H1 (cell line): ENCODE measurements around the gene MANSC4. TPM values are rescaled to one million over a fixed set of nuclear protein-coding genes. Genes with fewer than 3 reads are reported as not detected.

Experiments
- CTCF ChIA-PET: fragments of 300-600 bp; sonication (Branson Sonifier 250); formaldehyde crosslinking; loops from one replicate; lab custom pipeline; 2021; ENCODE audit not compliant: partially characterized antibody; lab: Charles Lee
- POLR2A ChIA-PET: fragments of 300-600 bp; sonication (Branson Sonifier 250); formaldehyde crosslinking; loops from one replicate; lab custom pipeline; 2021; ENCODE audit warnings: inconsistent platforms; ENCODE audit not compliant: partially characterized antibody; lab: Charles Lee
- DNase-seq, 2 experiments: peaks; one replicate each; pipeline versions ENCODE4 v3.0.0 to v3.0.0-alpha.2; 2010 to 2022; ENCODE audit warnings: low spot score in 2 of 2, low read depth in 1 of 2, mixed read lengths in 1 of 2
- FAIRE-seq: peaks from 2 replicates; lab custom pipeline; 2011; peaks lifted over from hg19 to GRCh38; lab: Jason Lieb, UNC
- H2AFZ ChIP-seq: 2 replicates; pipeline ENCODE4 v1.8.1; 2012; ENCODE audit warnings: low read length, inconsistent platforms
- H2AK5ac ChIP-seq: 2 replicates; pipeline ENCODE4 v1.6.1; 2013; ENCODE audit warnings: low read depth, low read length
- H2BK120ac ChIP-seq: replicated peaks from 2 replicates; pipeline ENCODE3; 2013; ENCODE audit warnings: low read depth, low read length, inconsistent platforms
- H2BK12ac ChIP-seq: 2 replicates; pipeline ENCODE4 v1.6.1; 2013; ENCODE audit warnings: low read depth, low read length
- H2BK15ac ChIP-seq: 2 replicates; pipeline ENCODE4 v1.6.1; 2013; ENCODE audit warnings: low read length
- H2BK20ac ChIP-seq: 2 replicates; pipeline ENCODE4 v1.6.1; 2013; ENCODE audit warnings: low read length
- H2BK5ac ChIP-seq: 2 replicates; pipeline ENCODE4 v1.6.1; 2013; ENCODE audit warnings: low read depth, low read length
- H3K14ac ChIP-seq: 2 replicates; pipeline ENCODE4 v1.6.1; 2013; ENCODE audit warnings: inconsistent platforms; ENCODE audit not compliant: insufficient read length
- H3K18ac ChIP-seq: 2 replicates; pipeline ENCODE4 v1.6.1; 2013; ENCODE audit warnings: low read length; ENCODE audit errors: extremely low read depth
- H3K23ac ChIP-seq: 2 replicates; pipeline ENCODE4 v1.6.1; 2013; ENCODE audit warnings: inconsistent platforms; ENCODE audit not compliant: insufficient read length
- H3K23me2 ChIP-seq: 2 replicates; pipeline ENCODE4 v1.6.1; 2013; ENCODE audit warnings: low read depth, low read length
- H3K27ac ChIP-seq: 2 replicates; pipeline ENCODE4 v1.6.1; 2011; ENCODE audit warnings: low read depth, low read length, inconsistent platforms
- H3K27me3 ChIP-seq, 4 experiments: replicated peaks in 1 of 4; 1 replicate in 1 of 4; 2 replicates in 3 of 4; pipeline versions ENCODE4 v1.6.1 to v1.8.1; 2011 to 2013; ENCODE audit warnings: low read length in 3 of 4, mild to moderate bottlenecking in 3 of 4, inconsistent platforms in 2 of 4, mixed read lengths in 2 of 4, moderate library complexity in 1 of 4; ENCODE audit not compliant: control insufficient read depth in 3 of 4, insufficient read depth in 3 of 4; ENCODE audit errors: extremely low read depth in 1 of 4
- H3K36me3 ChIP-seq, 4 experiments: 2 replicates each; pipeline versions ENCODE4 v1.6.1 to v1.8.1; 2011 to 2013; ENCODE audit warnings: mild to moderate bottlenecking in 4 of 4, low read length in 3 of 4, moderate library complexity in 2 of 4, control low read depth in 1 of 4, inconsistent platforms in 1 of 4; ENCODE audit not compliant: insufficient read depth in 4 of 4, control insufficient read depth in 2 of 4
- H3K4ac ChIP-seq: replicated peaks from 2 replicates; pipeline ENCODE3; 2013; ENCODE audit warnings: low read length, low read depth, mixed read lengths, inconsistent platforms; ENCODE audit not compliant: insufficient read length
- H3K4me1 ChIP-seq, 4 experiments: replicated peaks in 1 of 4; 1 replicate in 1 of 4; 2 replicates in 3 of 4; pipeline versions ENCODE4 v1.6.1 to v1.8.1; 2011 to 2013; ENCODE audit warnings: low read length in 3 of 4, inconsistent platforms in 2 of 4, mixed read lengths in 1 of 4; ENCODE audit not compliant: insufficient read depth in 4 of 4, control insufficient read depth in 3 of 4
- H3K4me2 ChIP-seq, 2 experiments: 2 replicates each; pipeline versions ENCODE4 v1.6.1 to v1.8.1; 2011 to 2013; ENCODE audit warnings: low read depth in 2 of 2, low read length in 2 of 2, control low read depth in 1 of 2, inconsistent platforms in 1 of 2, mild to moderate bottlenecking in 1 of 2; ENCODE audit not compliant: insufficient read depth in 1 of 2
- H3K4me3 ChIP-seq, 4 experiments: fragments of 200-600, 300-600 bp in 1 of 4; sonication (generic), shearing (Covaris generic), sonication (Bioruptor Twin) in 1 of 4; 2 replicates each; pipeline versions ENCODE4 v1.5.1 to v1.8.1; 2011 to 2016; ENCODE audit warnings: low read length in 4 of 4, low read depth in 3 of 4, control low read depth in 2 of 4, inconsistent platforms in 2 of 4, mild to moderate bottlenecking in 2 of 4, mixed read lengths in 1 of 4, moderate library complexity in 1 of 4; ENCODE audit not compliant: insufficient read depth in 2 of 4; ENCODE audit errors: extremely low read depth in 1 of 4
- H3K56ac ChIP-seq: replicated peaks from 2 replicates; pipeline ENCODE3; 2013; ENCODE audit warnings: low read depth, mild to moderate bottlenecking, mixed read lengths, low read length, inconsistent platforms; ENCODE audit not compliant: insufficient read length
- H3K79me1 ChIP-seq: 2 replicates; pipeline ENCODE4 v1.6.1; 2013; ENCODE audit warnings: low read depth, low read length, control low read depth
- H3K79me2 ChIP-seq, 2 experiments: 2 replicates each; pipeline versions ENCODE4 v1.6.1 to v1.8.1; 2012 to 2013; ENCODE audit warnings: low read length in 2 of 2, mild to moderate bottlenecking in 2 of 2, inconsistent platforms in 1 of 2; ENCODE audit not compliant: insufficient read depth in 2 of 2, control insufficient read depth in 1 of 2
- H3K9ac ChIP-seq, 4 experiments: replicated peaks in 1 of 4; 1 replicate in 1 of 4; 2 replicates in 3 of 4; pipeline versions ENCODE4 v1.6.1 to v1.8.1; 2011 to 2013; ENCODE audit warnings: low read depth in 3 of 4, low read length in 3 of 4, control low read depth in 2 of 4, mild to moderate bottlenecking in 2 of 4, moderate library complexity in 2 of 4, inconsistent platforms in 1 of 4; ENCODE audit errors: extremely low read depth in 1 of 4
- H3K9me3 ChIP-seq, 2 experiments: 2 replicates each; pipeline versions ENCODE4 v1.6.1 to v1.8.1; 2012 to 2013; ENCODE audit warnings: mild to moderate bottlenecking in 2 of 2, moderate library complexity in 2 of 2, control low read depth in 1 of 2, inconsistent platforms in 1 of 2, low read depth in 1 of 2, low read length in 1 of 2, mixed read lengths in 1 of 2; ENCODE audit not compliant: insufficient read depth in 2 of 2
- H4K20me1 ChIP-seq, 2 experiments: replicated peaks in 1 of 2; 2 replicates each; pipeline versions ENCODE3 to v1.8.1; 2011 to 2013; ENCODE audit warnings: inconsistent platforms in 2 of 2, low read length in 2 of 2, mild to moderate bottlenecking in 1 of 2; ENCODE audit not compliant: insufficient read depth in 2 of 2, control insufficient read depth in 1 of 2
- H4K5ac ChIP-seq: 2 replicates; pipeline ENCODE4 v1.6.1; 2013; ENCODE audit warnings: low read length, low read depth, mixed read lengths, inconsistent platforms; ENCODE audit not compliant: insufficient read length
- H4K8ac ChIP-seq: 2 replicates; pipeline ENCODE4 v1.8.0; 2013; ENCODE audit warnings: mild to moderate bottlenecking, moderate library complexity, low read length, inconsistent platforms; ENCODE audit not compliant: insufficient read depth; ENCODE audit errors: extremely low read depth
- H4K91ac ChIP-seq: replicated peaks from 2 replicates; pipeline ENCODE3; 2013; ENCODE audit warnings: low read length, mixed read lengths, inconsistent platforms; ENCODE audit not compliant: insufficient read length
- ATF2 ChIP-seq: IDR thresholded peaks from 2 replicates; pipeline ENCODE4 v1.6.1; 2012; ENCODE audit warnings: low read length, inconsistent platforms
- BRCA1 ChIP-seq: IDR thresholded peaks from 2 replicates; pipeline ENCODE4 v1.6.1; 2012; ENCODE audit warnings: low read depth, low read length, improper control_type of control experiment
- CHD2 ChIP-seq: IDR thresholded peaks from 2 replicates; pipeline ENCODE4 v1.6.1; 2012; ENCODE audit warnings: low read length, improper control_type of control experiment
- CTBP2 ChIP-seq: IDR thresholded peaks from 2 replicates; pipeline ENCODE4 v1.7.0; 2011; ENCODE audit warnings: borderline replicate concordance, mild to moderate bottlenecking, moderate library complexity, mixed read lengths, low read length; ENCODE audit not compliant: insufficient read depth, insufficient read length
- EGR1 ChIP-seq: IDR thresholded peaks from 2 replicates; pipeline ENCODE4 v1.6.1; 2011; ENCODE audit warnings: low read depth, low read length, borderline replicate concordance
- KDM4A ChIP-seq: IDR thresholded peaks from one replicate; pipeline ENCODE4 v1.7.1; 2012; ENCODE audit warnings: low read depth, mild to moderate bottlenecking, moderate library complexity, low read length, inconsistent platforms; ENCODE audit not compliant: severe bottlenecking
- MAFK ChIP-seq: IDR thresholded peaks from 2 replicates; pipeline ENCODE4 v1.6.1; 2012; ENCODE audit warnings: low read depth, mild to moderate bottlenecking, improper control_type of control experiment, low read length
- POLR2A ChIP-seq, 2 experiments: IDR thresholded peaks; 1 replicate in 1 of 2; 2 replicates in 1 of 2; pipeline ENCODE4 v1.6.1; 2011; ENCODE audit warnings: low read depth in 2 of 2, low read length in 2 of 2, mild to moderate bottlenecking in 2 of 2; ENCODE audit errors: control extremely low read depth in 1 of 2
- SUZ12 ChIP-seq: fragments of 200-600 bp; sonication (generic); IDR thresholded peaks from 2 replicates; pipeline ENCODE4 v1.6.1; 2012; ENCODE audit warnings: mild to moderate bottlenecking, inconsistent platforms, low read length, moderate library complexity, mixed read lengths
- WGBS, 2 experiments: shearing (Covaris generic) in 1 of 2; methylation state at CpG; one replicate each; pipeline versions ENCODE4 v1.1.6 to v1.1.7; 2013 to 2015; ENCODE audit warnings: low lambda C conversion rate in 2 of 2, mixed read lengths in 2 of 2, inconsistent platforms in 1 of 2, low coverage in 1 of 2, missing lambda C conversion rate in 1 of 2; ENCODE audit not compliant: insufficient replicate concordance in 2 of 2, insufficient coverage in 1 of 2, insufficient read length in 1 of 2; ENCODE audit errors: extremely low coverage in 1 of 2, missing lambda C conversion rate in 1 of 2; 5-methylcytosine and 5-hydroxymethylcytosine counted together
- polyA plus RNA-seq, 7 experiments: library from polyadenylated mRNA; depleted of rRNA in 3 of 7; stranded (reverse) in 5 of 7; unstranded in 2 of 7; fragments of >200 nt in 5 of 7; fragments of 200-250 nt in 2 of 7; gene quantifications; 1 replicate in 5 of 7; 2 replicates in 1 of 7; 4 replicates in 1 of 7; pipeline versions ENCODE4 v1.2.1 to v1.2.3, GENCODE V29; 2011 to 2013; ENCODE audit warnings: missing spikeins in 2 of 7, mixed read lengths in 2 of 7
- total RNA-seq: library from RNA; stranded (reverse); fragmentation: NEBNext Ultra II Directional; extraction: Animal tissue kit (Norgen Biotek cat#: 25700); gene quantifications from 2 replicates; pipeline ENCODE4 v1.2.1, GENCODE V29; 2021

Gene MANSC4
- total and polyA plus RNA-seq, 2 of the 8 experiments (the other 6 are each of a cell fraction or from before 2014, with no cell fraction given): not detected

GRCh38 chr12:27751386-27752047 is 28.5 kb downstream of the MANSC4 start:
- peaks cover 0 to 14% (median 4%) of the 10 kb centered on the region in 4 experiments; a peak in 5 of 8 replicates for H3K36me3 ChIP-seq
- no peak overlapping the region for H4K91ac ChIP-seq
- no peak overlapping the region for H2BK15ac ChIP-seq
- H3K23me2 ChIP-seq: no peaks in the 10 kb centered on the region; the same call in 1 of the 2 replicates
- 91% methylated on average over 15 of the region's 15 CpGs; no CpG with 5 or more reads in 1 of the 2 experiments for WGBS, 2 experiments
- H4K5ac ChIP-seq: no peak overlapping the region
- no peak overlapping the region for H3K4me2 ChIP-seq
- no peak overlapping the region for H3K27ac ChIP-seq
- no peak overlapping the region; the same call in 1 of the 2 replicates for H4K8ac ChIP-seq
- ChIA-PET CTCF (interaction anchor here (0.6 to 2.6 kb wide), 4 partner anchors 14 to 113 kb away, joined by 3 to 6 read pairs (median 4); no protein-coding TSS in a partner anchor), POLR2A (interaction anchor here (0.6 kb wide), 1 partner anchor 178 kb away, joined by 4 read pairs; no protein-coding TSS in a partner anchor)
- H3K14ac ChIP-seq: no peak overlapping the region
- FAIRE-seq (no peak), DNase-seq (no peak)
- H3K18ac ChIP-seq: no peak overlapping the region
- H3K9ac ChIP-seq: no peak overlapping the region
- no peak overlapping the region for H2BK5ac ChIP-seq
- no peak overlapping the region for H3K23ac ChIP-seq
- peaks cover 0 to 2% (median 0%) of the 10 kb centered on the region in 4 experiments; a peak in 2 of 7 replicates for H3K4me1 ChIP-seq
- H3K56ac ChIP-seq: no peak overlapping the region
- no peak overlapping the region for H2BK120ac ChIP-seq
- H3K79me2 ChIP-seq: no peaks in the 10 kb centered on the region
- H3K4ac ChIP-seq: no peak overlapping the region
- no peaks in the 10 kb centered on the region for H3K9me3 ChIP-seq
- no peaks in the 10 kb centered on the region for H4K20me1 ChIP-seq
- H2BK12ac ChIP-seq: no peak overlapping the region
- no peak overlapping the region for H2AK5ac ChIP-seq
- H3K4me3 ChIP-seq: no peak overlapping the region
- TF ChIP-seq KDM4A: no peak
- TF ChIP-seq SUZ12: no peak
- no peak for TF ChIP-seq EGR1
- TF ChIP-seq CHD2: no peak
- no peak for TF ChIP-seq BRCA1
- TF ChIP-seq ATF2: no peak
- TF ChIP-seq POLR2A (IDR thresholded peaks at IDR 0.05; ENCODE audit: control extremely low read depth in 1 of 2, low read depth in 2 of 2, low read length in 2 of 2): no peak
- peak; percentile 6; the same call in 1 of the 2 replicates for TF ChIP-seq MAFK
- no peak for TF ChIP-seq CTBP2
- H2AFZ ChIP-seq: no peak overlapping the region
- H2BK20ac ChIP-seq: no peak overlapping the region
- H3K27me3 ChIP-seq: no peaks in the 10 kb centered on the region
- H3K79me1 ChIP-seq: no peaks in the 10 kb centered on the region
